Neural cell (in vitro differentiated cells): ENCODE measurements around the gene FCN1.

Experiments
- MXI1 ChIP-seq: fragments of 450-650 bp; conservative IDR thresholded peaks from 2 replicates; pipeline ENCODE4 v1.6.1; 2014; ENCODE audit warnings: antibody characterized with exemption, mild to moderate bottlenecking; ENCODE audit not compliant: poor library complexity, severe bottlenecking
- RAD21 ChIP-seq: fragments of 450-650 bp; conservative IDR thresholded peaks from 2 replicates; pipeline ENCODE4 v1.6.1; 2014; ENCODE audit warnings: antibody characterized with exemption, mild to moderate bottlenecking, moderate library complexity
- REST ChIP-seq: IDR thresholded peaks from 2 replicates; pipeline ENCODE4 v1.6.1; 2012; ENCODE audit warnings: borderline replicate concordance

GRCh38 chr9:134937566-134938345 lies 20.0 kb upstream of the FCN1 start:
- no peak for TF ChIP-seq REST
- TF ChIP-seq RAD21: no peak
- TF ChIP-seq MXI1: no peak
